HepG2 (cell line): ENCODE results near the gene FIBP.

Experiments
- ATF7 ChIP-seq, 2 experiments: fragments of 450-650 bp in 1 of 2; sonication (generic) in 1 of 2; formaldehyde crosslinking in 1 of 2; IDR thresholded peaks; 2 replicates each; pipeline versions ENCODE4 v1.4.0 to v1.6.1; 2016 to 2020; ENCODE audit warnings: antibody characterized with exemption in 1 of 2, mild to moderate bottlenecking in 1 of 2, missing genetic modification reagents in 1 of 2
- GABPB1 ChIP-seq: IDR thresholded peaks from 2 replicates; pipeline ENCODE4 v1.6.1; 2016; ENCODE audit warnings: mild to moderate bottlenecking, missing genetic modification reagents, moderate library complexity, missing compliant biosample characterization
- GTF2F1 ChIP-seq: fragments of 150-350 bp; IDR thresholded peaks from 2 replicates; pipeline ENCODE4 v1.6.1; 2014; ENCODE audit warnings: low read length
- HCFC1 ChIP-seq: fragments of 150-350 bp; IDR thresholded peaks from 2 replicates; pipeline ENCODE4 v1.6.1; 2014; ENCODE audit warnings: low read depth, low read length
- PHB2 ChIP-seq: fragments of 450-650 bp; IDR thresholded peaks from 2 replicates; pipeline ENCODE4 v1.6.1; 2018; ENCODE audit not compliant: partially characterized antibody
- POLR2AphosphoS5 ChIP-seq: IDR thresholded peaks from 2 replicates; pipeline ENCODE4 v1.6.1; 2012; ENCODE audit warnings: low read depth, low read length
- POLR2G ChIP-seq: fragments of 200-400 bp; formaldehyde crosslinking; IDR thresholded peaks from 2 replicates; pipeline ENCODE4 v1.6.1; 2018; ENCODE audit warnings: mild to moderate bottlenecking, low read depth, low read length, moderate library complexity
- SALL2 ChIP-seq: sonication (generic); formaldehyde crosslinking; IDR thresholded peaks from 2 replicates; pipeline ENCODE4 v1.8.1; 2023; ENCODE audit warnings: mild to moderate bottlenecking, missing genetic modification reagents, inconsistent platforms
- ZNF550 ChIP-seq: sonication (generic); formaldehyde crosslinking; IDR thresholded peaks from 2 replicates; pipeline ENCODE4 v1.4.0; 2020; ENCODE audit warnings: mild to moderate bottlenecking, missing genetic modification reagents, borderline replicate concordance
- TF ChIP-seq, protein P1 (sequence below): sonication (generic); formaldehyde crosslinking; IDR thresholded peaks from 2 replicates; pipeline ENCODE4 v1.4.0; 2020; ENCODE audit warnings: missing genetic modification reagents, borderline replicate concordance
- TF ChIP-seq, protein P2 (sequence below): sonication (generic); formaldehyde crosslinking; IDR thresholded peaks from 2 replicates; pipeline ENCODE4 v1.5.0; 2020; ENCODE audit warnings: mild to moderate bottlenecking, missing genetic modification reagents, borderline replicate concordance

DNA sequence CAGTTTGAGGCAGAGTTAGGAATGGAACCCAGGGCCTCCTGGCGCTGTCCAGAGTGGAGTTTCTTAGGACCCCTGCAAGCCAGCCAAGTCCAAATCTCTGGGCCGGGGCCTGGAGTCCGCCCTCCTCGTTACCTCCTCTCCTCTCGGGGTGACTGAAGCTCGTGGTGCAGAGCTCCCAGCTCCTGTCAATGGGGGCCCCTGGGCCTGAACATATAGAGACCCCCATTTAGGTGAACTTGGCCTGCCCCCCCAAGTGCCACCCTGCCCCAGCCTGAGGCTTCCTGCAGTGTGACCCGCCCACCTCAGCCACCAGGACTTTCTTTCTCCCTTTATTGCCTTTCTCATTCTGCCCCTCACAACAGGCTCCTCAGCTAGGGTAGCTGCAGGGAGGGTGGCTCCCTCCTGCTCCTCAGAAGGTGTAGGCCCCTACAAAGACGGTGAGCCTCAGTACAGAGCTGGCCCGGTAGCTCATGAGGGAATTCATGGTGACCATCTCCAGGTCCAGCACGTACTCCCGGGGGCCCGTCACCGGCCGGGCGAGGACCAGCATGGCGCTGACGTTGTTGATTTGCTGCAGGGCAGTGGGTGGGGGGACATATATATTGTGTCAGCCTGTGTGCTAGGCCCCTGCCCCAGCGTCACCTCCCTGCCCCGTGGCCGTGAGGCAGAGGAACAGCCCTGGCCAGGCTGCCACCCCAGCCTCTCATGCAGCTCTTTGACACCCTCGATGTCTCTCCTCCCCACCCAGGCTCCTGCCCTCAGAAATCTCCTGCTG is 21.6 kb downstream of the FIBP start:
- TF ChIP-seq ZNF550 (CRISPR knock-in tag) (no peak), GTF2F1 (no peak), GABPB1 (CRISPR knock-in tag) (no peak), SALL2 (CRISPR knock-in tag) (no peak), PHB2 (no peak), ATF7 (IDR thresholded peaks at IDR 0.05) (no peak), ATF7 (CRISPR knock-in tag; IDR thresholded peaks at IDR 0.05) (no peak), POLR2G (no peak; the same call in 1 of the 2 replicates), HCFC1 (no peak), POLR2AphosphoS5 (no peak)
- TF ChIP-seq, protein P1, sequence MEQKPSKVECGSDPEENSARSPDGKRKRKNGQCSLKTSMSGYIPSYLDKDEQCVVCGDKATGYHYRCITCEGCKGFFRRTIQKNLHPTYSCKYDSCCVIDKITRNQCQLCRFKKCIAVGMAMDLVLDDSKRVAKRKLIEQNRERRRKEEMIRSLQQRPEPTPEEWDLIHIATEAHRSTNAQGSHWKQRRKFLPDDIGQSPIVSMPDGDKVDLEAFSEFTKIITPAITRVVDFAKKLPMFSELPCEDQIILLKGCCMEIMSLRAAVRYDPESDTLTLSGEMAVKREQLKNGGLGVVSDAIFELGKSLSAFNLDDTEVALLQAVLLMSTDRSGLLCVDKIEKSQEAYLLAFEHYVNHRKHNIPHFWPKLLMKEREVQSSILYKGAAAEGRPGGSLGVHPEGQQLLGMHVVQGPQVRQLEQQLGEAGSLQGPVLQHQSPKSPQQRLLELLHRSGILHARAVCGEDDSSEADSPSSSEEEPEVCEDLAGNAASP (CRISPR knock-in tag): no peak
- TF ChIP-seq, protein P2, sequence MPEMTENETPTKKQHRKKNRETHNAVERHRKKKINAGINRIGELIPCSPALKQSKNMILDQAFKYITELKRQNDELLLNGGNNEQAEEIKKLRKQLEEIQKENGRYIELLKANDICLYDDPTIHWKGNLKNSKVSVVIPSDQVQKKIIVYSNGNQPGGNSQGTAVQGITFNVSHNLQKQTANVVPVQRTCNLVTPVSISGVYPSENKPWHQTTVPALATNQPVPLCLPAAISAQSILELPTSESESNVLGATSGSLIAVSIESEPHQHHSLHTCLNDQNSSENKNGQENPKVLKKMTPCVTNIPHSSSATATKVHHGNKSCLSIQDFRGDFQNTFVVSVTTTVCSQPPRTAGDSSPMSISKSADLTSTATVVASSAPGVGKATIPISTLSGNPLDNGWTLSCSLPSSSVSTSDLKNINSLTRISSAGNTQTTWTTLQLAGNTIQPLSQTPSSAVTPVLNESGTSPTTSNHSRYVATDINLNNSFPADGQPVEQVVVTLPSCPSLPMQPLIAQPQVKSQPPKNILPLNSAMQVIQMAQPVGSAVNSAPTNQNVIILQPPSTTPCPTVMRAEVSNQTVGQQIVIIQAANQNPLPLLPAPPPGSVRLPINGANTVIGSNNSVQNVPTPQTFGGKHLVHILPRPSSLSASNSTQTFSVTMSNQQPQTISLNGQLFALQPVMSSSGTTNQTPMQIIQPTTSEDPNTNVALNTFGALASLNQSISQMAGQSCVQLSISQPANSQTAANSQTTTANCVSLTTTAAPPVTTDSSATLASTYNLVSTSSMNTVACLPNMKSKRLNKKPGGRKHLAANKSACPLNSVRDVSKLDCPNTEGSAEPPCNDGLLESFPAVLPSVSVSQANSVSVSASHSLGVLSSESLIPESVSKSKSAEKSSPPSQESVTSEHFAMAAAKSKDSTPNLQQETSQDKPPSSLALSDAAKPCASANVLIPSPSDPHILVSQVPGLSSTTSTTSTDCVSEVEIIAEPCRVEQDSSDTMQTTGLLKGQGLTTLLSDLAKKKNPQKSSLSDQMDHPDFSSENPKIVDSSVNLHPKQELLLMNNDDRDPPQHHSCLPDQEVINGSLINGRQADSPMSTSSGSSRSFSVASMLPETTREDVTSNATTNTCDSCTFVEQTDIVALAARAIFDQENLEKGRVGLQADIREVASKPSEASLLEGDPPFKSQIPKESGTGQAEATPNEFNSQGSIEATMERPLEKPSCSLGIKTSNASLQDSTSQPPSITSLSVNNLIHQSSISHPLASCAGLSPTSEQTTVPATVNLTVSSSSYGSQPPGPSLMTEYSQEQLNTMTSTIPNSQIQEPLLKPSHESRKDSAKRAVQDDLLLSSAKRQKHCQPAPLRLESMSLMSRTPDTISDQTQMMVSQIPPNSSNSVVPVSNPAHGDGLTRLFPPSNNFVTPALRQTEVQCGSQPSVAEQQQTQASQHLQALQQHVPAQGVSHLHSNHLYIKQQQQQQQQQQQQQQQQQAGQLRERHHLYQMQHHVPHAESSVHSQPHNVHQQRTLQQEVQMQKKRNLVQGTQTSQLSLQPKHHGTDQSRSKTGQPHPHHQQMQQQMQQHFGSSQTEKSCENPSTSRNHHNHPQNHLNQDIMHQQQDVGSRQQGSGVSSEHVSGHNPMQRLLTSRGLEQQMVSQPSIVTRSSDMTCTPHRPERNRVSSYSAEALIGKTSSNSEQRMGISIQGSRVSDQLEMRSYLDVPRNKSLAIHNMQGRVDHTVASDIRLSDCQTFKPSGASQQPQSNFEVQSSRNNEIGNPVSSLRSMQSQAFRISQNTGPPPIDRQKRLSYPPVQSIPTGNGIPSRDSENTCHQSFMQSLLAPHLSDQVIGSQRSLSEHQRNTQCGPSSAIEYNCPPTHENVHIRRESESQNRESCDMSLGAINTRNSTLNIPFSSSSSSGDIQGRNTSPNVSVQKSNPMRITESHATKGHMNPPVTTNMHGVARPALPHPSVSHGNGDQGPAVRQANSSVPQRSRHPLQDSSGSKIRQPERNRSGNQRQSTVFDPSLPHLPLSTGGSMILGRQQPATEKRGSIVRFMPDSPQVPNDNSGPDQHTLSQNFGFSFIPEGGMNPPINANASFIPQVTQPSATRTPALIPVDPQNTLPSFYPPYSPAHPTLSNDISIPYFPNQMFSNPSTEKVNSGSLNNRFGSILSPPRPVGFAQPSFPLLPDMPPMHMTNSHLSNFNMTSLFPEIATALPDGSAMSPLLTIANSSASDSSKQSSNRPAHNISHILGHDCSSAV (CRISPR knock-in tag): no peak
